AG09309 (cell line): Measurements from ENCODE around the gene FSTL3.

Experiments
- DNase-seq: peaks from one replicate; pipeline ENCODE4 v3.0.0-alpha.2; 2010; ENCODE audit warnings: low read depth
- H3K4me3 ChIP-seq: 2 replicates; pipeline ENCODE4 v1.5.1; 2011; ENCODE audit warnings: mild to moderate bottlenecking, low read depth, low read length, moderate library complexity; ENCODE audit not compliant: control insufficient read depth
- CTCF ChIP-seq: IDR thresholded peaks from 2 replicates; pipeline ENCODE4 v1.5.1; 2011; ENCODE audit warnings: mild to moderate bottlenecking, low read depth, low read length, inconsistent platforms; ENCODE audit not compliant: insufficient read depth, control insufficient read depth; ENCODE audit errors: missing control alignments

Gene FSTL3

GRCh38 chr19:651991-652390, 24.2 kb upstream of the FSTL3 start:
- DNase-seq: no peak
- no peak for TF ChIP-seq CTCF
- H3K4me3 ChIP-seq: no peak overlapping the region

- DNase-seq: no peak
- H3K4me3 ChIP-seq: no peak overlapping the region
- no peak for TF ChIP-seq CTCF
Measured at GRCh38 chr19:652467-653389, 23.5 kb upstream of the FSTL3 start.

- no peak for DNase-seq
- no peak for TF ChIP-seq CTCF
- H3K4me3 ChIP-seq: no peak overlapping the region
Measured at GRCh38 chr19:653425-653824, 22.8 kb upstream of the FSTL3 start.

GRCh38 chr19:655691-656090, 20.5 kb upstream of the FSTL3 start:
- no peak for TF ChIP-seq CTCF
- no peak for DNase-seq
- H3K4me3 ChIP-seq: no peak overlapping the region

- no peak for TF ChIP-seq CTCF
- no peak for DNase-seq
- no peak overlapping the region for H3K4me3 ChIP-seq
Measured at GRCh38 chr19:656751-657559, 19.2 kb upstream of the FSTL3 start.

GRCh38 chr19:657611-658010, 18.6 kb upstream of the FSTL3 start:
- DNase-seq: no peak
- no peak overlapping the region for H3K4me3 ChIP-seq
- no peak for TF ChIP-seq CTCF
